HG03159 (cell line): Measurements from ENCODE around the gene RFC1.
"Not testable (repeated sequence)": the region's sequence is repeated elsewhere in the genome, so short reads cannot be mapped to it uniquely, and the experiment has no call there.

Experiments used
- ATAC-seq: cut with Tn5 transposase; IDR thresholded peaks from one replicate; pipeline ENCODE4 v1.9.1; 2021; ENCODE audit warnings: mild to moderate bottlenecking, moderate library complexity; ENCODE audit not compliant: unreplicated experiment

Gene RFC1, protein sequence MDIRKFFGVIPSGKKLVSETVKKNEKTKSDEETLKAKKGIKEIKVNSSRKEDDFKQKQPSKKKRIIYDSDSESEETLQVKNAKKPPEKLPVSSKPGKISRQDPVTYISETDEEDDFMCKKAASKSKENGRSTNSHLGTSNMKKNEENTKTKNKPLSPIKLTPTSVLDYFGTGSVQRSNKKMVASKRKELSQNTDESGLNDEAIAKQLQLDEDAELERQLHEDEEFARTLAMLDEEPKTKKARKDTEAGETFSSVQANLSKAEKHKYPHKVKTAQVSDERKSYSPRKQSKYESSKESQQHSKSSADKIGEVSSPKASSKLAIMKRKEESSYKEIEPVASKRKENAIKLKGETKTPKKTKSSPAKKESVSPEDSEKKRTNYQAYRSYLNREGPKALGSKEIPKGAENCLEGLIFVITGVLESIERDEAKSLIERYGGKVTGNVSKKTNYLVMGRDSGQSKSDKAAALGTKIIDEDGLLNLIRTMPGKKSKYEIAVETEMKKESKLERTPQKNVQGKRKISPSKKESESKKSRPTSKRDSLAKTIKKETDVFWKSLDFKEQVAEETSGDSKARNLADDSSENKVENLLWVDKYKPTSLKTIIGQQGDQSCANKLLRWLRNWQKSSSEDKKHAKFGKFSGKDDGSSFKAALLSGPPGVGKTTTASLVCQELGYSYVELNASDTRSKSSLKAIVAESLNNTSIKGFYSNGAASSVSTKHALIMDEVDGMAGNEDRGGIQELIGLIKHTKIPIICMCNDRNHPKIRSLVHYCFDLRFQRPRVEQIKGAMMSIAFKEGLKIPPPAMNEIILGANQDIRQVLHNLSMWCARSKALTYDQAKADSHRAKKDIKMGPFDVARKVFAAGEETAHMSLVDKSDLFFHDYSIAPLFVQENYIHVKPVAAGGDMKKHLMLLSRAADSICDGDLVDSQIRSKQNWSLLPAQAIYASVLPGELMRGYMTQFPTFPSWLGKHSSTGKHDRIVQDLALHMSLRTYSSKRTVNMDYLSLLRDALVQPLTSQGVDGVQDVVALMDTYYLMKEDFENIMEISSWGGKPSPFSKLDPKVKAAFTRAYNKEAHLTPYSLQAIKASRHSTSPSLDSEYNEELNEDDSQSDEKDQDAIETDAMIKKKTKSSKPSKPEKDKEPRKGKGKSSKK

DNA sequence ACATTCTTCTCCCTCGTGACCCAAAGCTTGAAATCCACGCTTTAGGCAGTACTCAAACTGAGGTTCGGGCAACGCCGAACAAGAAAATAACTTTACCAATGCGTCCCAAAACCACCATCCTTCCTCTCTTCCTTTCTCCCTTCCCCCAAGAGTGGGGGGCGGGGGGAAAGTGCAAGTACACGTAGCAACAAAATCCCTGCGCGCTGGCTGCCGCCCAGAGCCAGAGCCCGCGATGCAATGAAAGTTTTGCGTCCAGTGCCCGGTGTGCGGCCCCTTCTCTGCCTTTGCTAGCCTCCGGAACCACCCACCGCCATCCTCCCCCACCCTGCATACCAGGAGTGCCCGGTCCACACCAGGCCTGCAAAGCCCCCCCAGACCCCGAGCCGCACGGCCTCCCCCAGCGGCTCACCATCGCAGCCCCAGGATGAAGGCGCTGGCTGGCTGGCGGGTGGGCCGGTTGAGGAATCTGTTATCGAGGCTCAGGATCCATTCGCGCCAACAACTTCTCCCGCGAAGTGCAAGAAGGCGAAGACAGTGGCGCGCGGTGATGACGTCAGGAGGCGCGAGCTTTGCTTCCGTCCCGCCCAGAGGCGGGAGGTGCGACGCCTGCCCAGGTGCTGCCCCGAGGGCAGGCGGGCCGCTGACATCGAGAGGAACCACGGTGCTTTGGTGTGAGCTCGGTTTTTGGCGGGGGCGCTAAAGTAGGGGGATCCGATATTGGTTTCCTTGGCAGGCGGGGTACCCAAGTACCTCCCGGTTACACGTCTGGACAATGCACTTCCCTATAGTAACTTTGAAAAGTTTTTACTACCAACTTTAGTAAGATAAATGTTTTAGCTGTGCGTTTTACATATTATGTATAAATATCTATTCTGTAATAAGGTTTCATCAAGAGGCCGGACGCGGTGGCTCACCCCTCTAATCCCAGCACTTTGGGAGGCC is at the start of gene RFC1:
Gene RFC1, minus strand, starts transcription at position 533 of the 942 bp plus-strand sequence. Its CDS starts 121 bp downstream, at position 412.
- ATAC-seq: peak; percentile 85

DNA sequence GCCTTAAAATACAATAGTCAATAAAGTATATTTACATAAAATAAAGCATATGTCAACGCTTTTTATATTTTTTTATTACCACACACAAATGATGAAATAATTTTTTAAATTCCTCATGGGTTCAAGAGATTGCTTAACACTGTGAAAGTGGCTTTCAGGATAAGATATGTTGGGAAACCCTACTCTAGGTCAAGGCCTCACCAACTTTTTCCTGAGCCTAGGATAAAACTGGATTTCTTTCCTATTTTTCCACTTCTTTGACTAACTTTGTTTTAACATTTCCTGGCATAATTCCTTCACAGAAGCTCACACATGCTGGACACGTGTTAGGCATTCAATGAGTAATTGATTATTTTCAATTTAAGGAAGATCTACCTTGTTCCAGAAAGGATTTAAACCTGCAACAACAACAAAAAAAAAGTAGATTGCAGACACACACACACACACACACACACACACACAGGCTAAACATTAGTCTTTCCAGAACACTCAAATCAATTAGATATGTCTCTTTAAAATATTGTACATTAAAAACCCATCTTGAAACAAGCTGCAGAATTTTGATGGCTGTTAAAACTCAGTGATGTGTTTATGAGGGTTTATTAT is 49.6 kb upstream of the RFC1 start:
- no peak for ATAC-seq

DNA sequence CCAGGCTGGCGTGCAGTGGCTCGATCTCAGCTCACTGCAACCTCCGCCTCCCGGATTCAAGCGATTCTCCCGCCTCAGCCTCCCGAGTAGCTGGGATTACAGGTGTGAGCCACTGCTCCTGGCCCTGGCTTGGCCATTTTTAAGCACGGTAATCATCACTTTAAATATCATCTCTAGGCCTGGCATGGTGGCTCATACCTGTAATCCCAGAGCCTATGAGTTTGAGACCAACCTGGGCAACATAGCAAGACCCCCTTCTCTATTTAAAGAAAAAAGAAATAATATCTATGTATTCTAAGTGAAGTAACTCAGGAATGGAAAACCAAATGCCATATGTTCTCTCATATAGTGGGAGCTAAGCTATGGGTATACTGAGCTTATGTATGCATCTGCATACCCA is 45.4 kb upstream of the RFC1 start:
- not testable (repeated sequence) for ATAC-seq

DNA sequence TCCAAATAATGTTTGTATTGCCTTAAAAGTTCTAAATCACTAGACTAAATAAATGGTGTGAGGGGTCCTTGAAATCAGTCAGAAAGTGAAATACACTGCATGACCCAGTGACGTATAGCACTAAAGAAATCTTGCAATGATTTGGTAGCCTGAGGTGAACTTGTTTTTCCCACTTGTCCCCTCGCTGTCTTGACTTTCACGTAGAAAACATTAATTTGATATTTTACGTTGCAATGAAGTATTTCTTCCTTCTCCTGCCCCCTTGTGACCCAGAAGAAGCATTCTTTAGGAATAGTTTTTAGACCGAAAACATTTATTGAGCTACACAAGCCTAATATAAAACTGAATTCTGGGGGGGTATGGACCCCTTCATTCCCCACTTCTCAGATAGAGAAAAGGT is 44.3 kb upstream of the RFC1 start:
- no peak for ATAC-seq

DNA sequence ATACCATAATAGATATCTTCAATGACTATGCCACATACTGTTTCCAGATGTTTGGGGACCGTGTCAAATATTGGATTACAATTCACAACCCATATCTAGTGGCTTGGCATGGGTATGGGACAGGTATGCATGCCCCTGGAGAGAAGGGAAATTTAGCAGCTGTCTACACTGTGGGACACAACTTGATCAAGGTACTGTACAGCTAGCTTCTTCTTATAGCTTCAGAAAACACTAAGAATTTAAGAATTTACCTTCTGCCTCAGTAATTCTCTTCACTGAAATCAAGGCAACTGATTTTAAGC is 41.4 kb upstream of the RFC1 start:
- no peak for ATAC-seq

DNA sequence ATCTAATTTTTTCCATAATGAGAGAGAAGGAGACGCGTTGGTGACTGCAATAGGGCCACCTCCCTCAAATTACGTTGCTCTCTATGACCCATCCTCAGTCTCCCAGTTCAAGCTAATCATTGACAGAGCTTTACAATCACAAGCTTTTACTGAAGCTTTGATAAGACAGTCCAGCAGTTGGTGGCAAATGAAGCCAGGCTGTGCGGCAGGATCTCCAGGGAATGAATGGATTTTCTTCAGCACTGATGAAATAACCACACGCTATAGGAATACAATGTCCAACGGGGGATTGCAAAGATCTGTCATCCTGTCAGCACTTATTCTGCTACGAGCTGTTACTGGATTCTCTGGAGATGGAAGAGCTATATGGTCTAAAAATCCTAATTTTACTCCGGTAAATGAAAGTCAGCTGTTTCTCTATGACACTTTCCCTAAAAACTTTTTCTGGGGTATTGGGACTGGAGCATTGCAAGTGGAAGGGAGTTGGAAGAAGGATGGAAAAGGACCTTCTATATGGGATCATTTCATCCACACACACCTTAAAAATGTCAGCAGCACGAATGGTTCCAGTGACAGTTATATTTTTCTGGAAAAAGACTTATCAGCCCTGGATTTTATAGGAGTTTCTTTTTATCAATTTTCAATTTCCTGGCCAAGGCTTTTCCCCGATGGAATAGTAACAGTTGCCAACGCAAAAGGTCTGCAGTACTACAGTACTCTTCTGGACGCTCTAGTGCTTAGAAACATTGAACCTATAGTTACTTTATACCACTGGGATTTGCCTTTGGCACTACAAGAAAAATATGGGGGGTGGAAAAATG is 40.8 kb upstream of the RFC1 start, which contains the start of gene KLB:
Gene KLB, plus strand, starts transcription at position 168 of the 821 bp plus-strand sequence. Its CDS starts 20 bp downstream, at position 188.
- ATAC-seq: no peak

DNA sequence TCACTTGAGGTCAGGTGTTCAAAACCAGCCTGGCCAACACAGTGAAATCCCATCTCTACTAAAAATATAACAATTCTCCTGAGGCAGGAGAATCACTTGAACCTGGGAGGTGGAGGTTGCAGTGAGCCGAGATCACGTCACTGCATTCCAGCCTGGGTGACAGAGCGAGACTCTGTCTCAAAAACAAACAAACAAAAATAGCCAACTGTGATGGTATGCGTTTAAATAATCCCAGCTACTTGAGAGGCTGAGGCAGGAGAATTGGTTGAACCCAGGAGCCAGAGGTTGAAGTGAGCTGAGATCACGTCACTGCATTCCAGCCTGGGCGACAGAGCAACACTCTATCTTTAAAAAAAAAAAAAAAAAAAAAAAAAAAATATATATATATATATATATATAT is 35.5 kb upstream of the RFC1 start:
- not testable (repeated sequence) for ATAC-seq

DNA sequence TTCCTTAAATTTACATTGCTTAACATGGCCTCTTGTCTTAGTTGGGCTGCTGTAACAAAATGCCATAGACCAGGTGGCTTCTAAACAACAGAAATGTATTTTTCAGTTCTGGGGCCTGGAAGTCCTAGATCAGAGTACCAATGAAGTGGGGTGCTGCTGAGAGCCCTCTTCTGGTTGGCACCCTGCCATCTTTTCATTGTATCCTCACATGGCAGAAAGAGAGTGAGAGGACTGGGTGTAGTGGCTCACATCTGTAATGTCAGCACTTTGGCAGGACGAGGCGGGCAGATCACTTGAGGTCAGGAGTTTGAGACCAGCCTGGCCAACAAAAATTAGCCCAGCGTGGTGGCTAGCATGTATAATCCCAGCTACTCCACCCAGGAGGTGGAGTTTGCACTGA is 28.5 kb upstream of the RFC1 start:
- no peak for ATAC-seq

DNA sequence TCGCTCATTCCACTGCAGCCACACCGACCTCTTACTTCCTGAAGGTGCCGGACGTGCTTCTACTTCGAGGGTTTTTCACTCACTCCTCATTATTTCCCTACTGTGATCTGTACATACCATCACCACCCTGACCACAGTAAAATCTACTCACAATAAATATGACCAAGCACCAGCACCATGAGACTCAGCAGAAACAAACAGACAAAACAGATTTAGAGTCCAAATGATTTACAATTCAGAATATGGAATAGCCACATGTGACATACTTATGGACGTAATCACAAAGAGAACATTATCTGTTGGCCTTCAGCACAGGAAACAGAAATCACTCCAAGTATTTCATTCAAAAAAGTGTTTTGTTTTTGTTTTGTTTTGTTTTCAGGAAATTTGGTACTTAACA is 24.4 kb upstream of the RFC1 start:
- no peak for ATAC-seq

DNA sequence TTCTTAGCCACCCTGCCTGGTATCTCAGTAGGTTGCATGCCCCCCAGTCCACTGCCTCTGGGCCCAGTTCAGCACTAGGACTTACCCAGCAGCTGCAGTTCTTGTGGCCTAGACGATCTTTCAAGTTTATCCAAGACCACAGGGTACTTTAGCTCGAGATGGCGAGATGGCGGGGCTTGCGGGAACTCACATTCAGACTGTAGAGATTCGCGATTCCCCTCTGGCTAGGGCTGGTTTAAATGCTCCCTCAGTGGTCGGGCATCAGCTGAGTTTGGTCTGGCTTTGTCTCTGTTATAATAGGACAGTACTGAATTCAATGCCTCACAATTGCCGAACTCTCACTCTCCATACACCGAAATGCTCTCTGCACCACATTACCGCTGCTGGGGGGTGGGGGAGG is 18.4 kb upstream of the RFC1 start:
- ATAC-seq: no peak

DNA sequence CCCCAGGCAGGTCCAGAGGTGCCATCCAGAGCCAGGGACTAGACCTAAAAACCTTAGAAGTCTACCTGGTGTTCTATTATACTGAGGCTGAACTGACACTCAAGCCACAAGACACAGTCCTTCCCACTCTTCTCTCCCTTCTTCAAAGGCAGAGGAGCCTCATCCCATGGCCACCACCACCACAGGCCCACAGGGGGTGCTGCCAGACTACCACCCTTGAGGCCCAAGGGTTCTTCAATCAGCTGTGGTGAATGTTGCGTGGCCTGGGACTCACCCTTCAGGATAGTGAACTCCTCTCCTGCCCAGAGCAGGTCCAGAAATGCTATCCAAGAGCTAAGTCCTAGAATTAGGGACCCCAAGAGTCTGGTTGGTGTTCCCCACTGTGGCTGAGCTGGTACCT is 17.5 kb upstream of the RFC1 start:
- ATAC-seq: no peak

DNA sequence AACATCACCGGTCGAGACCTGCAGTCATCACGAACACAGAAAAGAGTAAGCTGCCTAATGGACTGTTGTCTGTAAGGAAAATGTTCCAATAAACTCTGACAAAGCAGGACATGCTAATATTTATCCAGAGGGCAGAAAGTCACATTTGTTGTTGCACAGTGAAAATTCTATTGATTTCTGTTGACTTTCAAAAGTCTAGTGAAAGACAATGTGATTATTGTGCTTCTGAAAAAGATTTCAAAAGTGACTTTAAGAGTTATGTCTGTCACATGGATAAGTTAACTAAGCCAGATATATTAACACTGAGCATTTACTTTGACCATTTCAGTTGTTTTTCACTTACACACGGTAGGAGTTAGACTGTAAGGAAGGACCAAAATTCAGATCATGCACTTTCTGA is 9.3 kb upstream of the RFC1 start:
- ATAC-seq: no peak

DNA sequence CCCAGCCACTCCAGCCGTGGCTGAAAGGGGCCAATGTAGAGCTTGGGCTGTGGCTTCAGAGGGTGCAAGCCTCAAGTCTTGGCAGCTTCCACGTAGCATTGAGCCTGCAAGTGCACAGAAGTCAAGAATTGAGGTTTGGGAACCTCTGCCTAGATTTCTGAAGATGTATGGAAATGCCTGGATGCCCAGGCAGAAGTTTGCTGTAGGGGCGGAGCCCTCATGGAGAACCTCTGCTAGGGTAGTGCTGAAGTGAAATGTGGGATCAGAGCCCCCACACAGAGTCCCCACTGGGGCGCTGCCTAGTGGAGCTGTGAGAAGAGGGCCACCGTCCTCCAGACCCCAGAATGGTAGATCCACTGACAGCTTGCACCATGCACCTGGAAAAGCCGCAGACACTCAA is 5.0 kb upstream of the RFC1 start:
- ATAC-seq: not testable (repeated sequence)

DNA sequence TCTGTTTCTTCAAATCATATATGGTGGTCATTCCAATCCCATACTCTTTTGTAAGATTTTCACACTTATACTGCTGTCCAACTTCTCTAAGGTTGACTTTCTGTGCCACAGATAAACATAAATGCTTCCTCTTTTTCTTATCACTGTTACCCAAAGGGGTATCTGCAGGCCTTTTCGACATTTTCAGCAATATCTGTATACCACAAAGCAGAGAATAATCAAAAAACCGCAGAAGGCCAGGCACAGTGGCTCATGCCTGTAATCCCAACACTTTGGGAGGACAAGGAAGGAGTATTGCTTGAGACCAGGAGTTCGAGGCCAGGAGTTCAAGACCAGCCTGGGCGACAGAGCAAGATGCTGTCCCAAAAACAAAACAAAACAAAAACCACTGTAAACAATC is 3.1 kb upstream of the RFC1 start:
- ATAC-seq: no peak

DNA sequence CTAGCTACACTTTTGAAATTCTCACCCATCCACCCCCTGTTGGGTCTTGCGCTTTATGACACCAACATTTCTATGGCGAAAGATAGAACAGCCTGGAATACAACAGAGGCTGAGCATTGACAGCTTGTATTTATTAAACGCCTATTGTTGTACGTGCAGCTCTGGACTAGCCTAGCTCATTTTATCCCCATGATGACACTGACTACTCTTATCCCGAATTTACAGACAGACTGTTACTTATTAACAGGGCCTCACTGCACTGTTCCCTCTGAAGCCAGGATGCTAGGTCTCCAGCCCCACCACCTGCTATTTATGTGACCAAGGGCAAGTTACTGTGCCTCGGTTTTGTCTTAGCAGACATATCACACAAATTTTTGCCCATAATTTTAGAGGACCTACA is 1.0 kb upstream of the RFC1 start:
- no peak for ATAC-seq

DNA sequence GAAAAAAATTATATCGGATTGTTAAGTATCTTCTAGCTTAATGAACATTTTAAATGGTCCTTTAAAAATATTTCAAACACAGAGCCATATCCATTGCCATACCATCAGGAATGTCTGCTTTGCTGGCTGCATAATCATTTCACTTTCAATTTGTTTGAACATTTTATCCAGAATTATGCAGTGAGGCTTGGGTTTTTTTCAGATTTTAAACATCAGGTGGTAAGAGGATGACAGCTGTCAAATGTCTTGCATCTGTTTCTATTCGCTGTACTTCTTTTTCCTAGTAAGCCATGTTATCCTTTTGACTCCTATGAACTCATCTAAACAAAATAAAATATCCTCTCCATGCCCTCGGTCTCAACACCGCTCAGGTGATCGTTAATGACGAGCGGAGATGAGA is 802 bp downstream of the RFC1 start:
- no peak for ATAC-seq

DNA sequence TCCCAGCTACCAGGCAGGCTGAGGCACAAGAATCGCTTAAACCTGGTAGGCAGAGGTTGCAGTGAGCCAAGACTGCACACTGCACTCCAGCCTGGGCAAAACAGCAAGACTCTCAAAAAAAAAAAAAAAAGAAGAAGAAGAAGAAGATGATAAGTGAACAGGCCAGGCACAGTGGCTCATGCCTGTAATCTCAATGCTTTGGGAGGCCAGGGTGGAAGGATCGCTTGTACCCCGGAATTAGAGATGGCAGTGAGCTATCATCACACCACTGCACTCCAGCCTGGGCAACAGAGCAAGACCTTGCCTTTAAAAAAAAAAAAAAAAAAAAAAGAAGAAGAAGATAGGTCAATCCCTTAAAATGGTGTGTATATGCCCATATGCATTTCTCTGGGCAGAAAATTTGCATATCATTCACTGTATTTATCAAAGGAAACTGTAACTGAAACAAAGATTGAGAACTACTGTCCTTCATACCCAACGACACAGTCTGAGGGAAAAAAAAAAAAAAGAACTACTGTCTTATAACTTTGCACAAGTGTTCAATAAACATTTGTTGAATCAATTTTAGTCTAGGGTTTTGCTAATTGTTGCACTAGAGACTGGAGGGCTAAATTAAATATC is 2.3 kb downstream of the RFC1 start:
- no peak for ATAC-seq

DNA sequence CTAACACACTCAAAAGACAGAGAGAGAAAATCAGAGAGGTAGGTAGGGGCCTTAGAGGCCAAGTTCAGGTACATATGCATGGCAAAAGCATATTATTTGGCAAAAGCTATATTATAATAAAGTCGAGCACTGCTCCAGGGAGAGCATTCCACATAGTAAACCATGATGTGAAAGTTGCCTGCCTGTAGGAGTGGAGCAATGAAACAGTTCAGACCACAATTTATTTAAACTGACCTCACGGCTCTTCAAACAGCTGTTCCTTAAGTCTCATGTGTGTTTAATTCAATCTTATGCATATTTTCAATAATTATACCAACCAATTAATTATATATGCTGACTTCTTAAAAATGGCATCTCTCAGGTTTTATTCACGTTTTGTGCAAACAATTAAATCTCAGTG is 3.3 kb downstream of the RFC1 start:
- ATAC-seq: no peak

DNA sequence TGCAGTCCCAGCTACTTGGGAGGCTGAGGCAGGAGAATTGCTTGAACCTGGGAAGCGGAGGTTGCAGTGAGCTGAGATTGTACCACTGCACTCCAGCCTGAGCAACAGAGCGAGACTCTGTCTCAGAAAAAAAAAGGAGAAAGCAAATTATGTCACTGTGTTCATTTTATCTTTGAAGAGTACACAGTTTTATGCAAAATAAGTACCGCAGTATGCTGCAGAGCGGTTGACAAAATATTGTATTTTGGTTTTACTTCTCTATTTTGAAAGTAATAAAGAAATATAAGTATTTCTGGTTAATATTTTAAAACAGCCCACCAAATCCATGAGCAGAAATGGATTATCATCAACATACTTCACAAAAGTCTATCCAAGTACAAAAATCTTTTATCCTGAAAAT is 5.6 kb downstream of the RFC1 start:
- ATAC-seq: peak; percentile 48
